Measurements from ENCODE around the gene ITGB3BP.
"Not testable (repeated sequence)": the region's sequence is repeated elsewhere in the genome, so short reads cannot be mapped to it uniquely, and the experiment has no call there.

Gene ITGB3BP

GRCh38 chr1:63480057-63480456 lies 43.0 kb downstream of the ITGB3BP start:
- no peak overlapping the region for H3K4me3 ChIP-seq (replicated peaks in 1 of 2; ENCODE audit: low read depth in 2 of 2, low read length in 2 of 2)
- no peak for TF ChIP-seq CTCF (IDR thresholded peaks at IDR 0.05; ENCODE audit: low read depth, low read length)
- no peak for DNase-seq (ENCODE audit: low read depth in 2 of 2)

- no peak for TF ChIP-seq CTCF (IDR thresholded peaks at IDR 0.05; ENCODE audit: low read depth, low read length)
- peak in 1 of 2 donors; percentile 57 for DNase-seq (ENCODE audit: low read depth in 2 of 2)
- H3K4me3 ChIP-seq (replicated peaks in 1 of 2; ENCODE audit: low read depth in 2 of 2, low read length in 2 of 2) = no peak overlapping the region
Measured at GRCh38 chr1:63475761-63476160, 47.3 kb downstream of the ITGB3BP start.

- DNase-seq (ENCODE audit: low read depth in 2 of 2) = not testable (repeated sequence)
Measured at GRCh38 chr1:63468683-63469082, 54.3 kb downstream of the ITGB3BP start.

GRCh38 chr1:63466759-63467158 lies 56.3 kb downstream of the ITGB3BP start:
- no peak for TF ChIP-seq CTCF (IDR thresholded peaks at IDR 0.05; ENCODE audit: low read depth, low read length)

More at GRCh38 chr1:63468683-63469082, 54.3 kb downstream of the ITGB3BP start:
- not testable (repeated sequence) for H3K4me3 ChIP-seq (replicated peaks in 1 of 2; ENCODE audit: low read depth in 2 of 2, low read length in 2 of 2)

GRCh38 chr1:63466181-63466580 lies 56.8 kb downstream of the ITGB3BP start:
- DNase-seq (ENCODE audit: low read depth in 2 of 2) = no peak
- no peak for TF ChIP-seq CTCF (IDR thresholded peaks at IDR 0.05; ENCODE audit: low read depth, low read length)
- H3K4me3 ChIP-seq (replicated peaks in 1 of 2; ENCODE audit: low read depth in 2 of 2, low read length in 2 of 2) = no peak overlapping the region

More at GRCh38 chr1:63466759-63467158, 56.3 kb downstream of the ITGB3BP start:
- no peak for DNase-seq (ENCODE audit: low read depth in 2 of 2)
- no peak overlapping the region for H3K4me3 ChIP-seq (replicated peaks in 1 of 2; ENCODE audit: low read depth in 2 of 2, low read length in 2 of 2)

- H3K4me3 ChIP-seq (replicated peaks in 1 of 2; ENCODE audit: low read depth in 2 of 2, low read length in 2 of 2) = no peak overlapping the region
- DNase-seq (ENCODE audit: low read depth in 2 of 2) = peak; percentile 87 to 93
- TF ChIP-seq CTCF (IDR thresholded peaks at IDR 0.05; ENCODE audit: low read depth, low read length) = no peak
Measured at GRCh38 chr1:63463248-63463647, 59.8 kb downstream of the ITGB3BP start.

GRCh38 chr1:63461661-63462230 lies 61.3 kb downstream of the ITGB3BP start:
- no peak for TF ChIP-seq CTCF (IDR thresholded peaks at IDR 0.05; ENCODE audit: low read depth, low read length)
- no peak overlapping the region for H3K4me3 ChIP-seq (replicated peaks in 1 of 2; ENCODE audit: low read depth in 2 of 2, low read length in 2 of 2)
- DNase-seq (ENCODE audit: low read depth in 2 of 2) = no peak

Data from cardiac fibroblast (primary cell).